Hepatic stellate cell (primary cell): Measurements from ENCODE around the gene KRT79.
"Not testable (repeated sequence)": the region's sequence is repeated elsewhere in the genome, so short reads cannot be mapped to it uniquely, and the experiment has no call there.

ENCODE experiments used
- DNase-seq: peaks from one replicate; pipeline ENCODE4 v3.0.0; 2011; ENCODE audit warnings: low spot score

The KRT79 gene

GRCh38 chr12:52860102-52860823 lies 26.2 kb upstream of the KRT79 start:
- peak; percentile 75 for DNase-seq

DNA sequence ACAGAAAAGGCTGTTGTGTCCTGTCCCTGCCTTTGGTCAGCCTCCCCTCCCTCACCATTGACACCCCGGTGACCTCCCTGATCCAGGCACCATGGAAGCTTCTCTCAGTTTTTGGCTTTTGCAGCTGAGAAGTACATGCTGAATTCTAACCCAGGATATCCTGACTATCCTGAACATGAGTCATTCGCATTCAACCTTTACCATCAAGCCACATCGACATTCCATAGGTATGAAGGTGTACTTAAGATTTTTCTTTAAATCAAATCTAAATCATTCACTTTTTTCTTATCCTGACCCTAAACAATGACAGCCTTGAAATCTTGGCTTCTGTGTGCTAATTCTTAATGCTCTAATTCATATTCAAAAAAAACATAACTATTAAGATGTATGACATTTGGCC lies 23.4 kb upstream of the KRT79 start:
- no peak for DNase-seq

- DNase-seq, result no peak
These were observed 22.7 kb upstream of the KRT79 start for GRCh38 chr12:52856787-52857186.

- DNase-seq, result not testable (repeated sequence)
These were observed 22.0 kb upstream of the KRT79 start for GRCh38 chr12:52856077-52856476.

GRCh38 chr12:52851787-52852186 lies 17.7 kb upstream of the KRT79 start:
- DNase-seq, result no peak

GRCh38 chr12:52850681-52851080 lies 16.6 kb upstream of the KRT79 start:
- no peak for DNase-seq

DNA sequence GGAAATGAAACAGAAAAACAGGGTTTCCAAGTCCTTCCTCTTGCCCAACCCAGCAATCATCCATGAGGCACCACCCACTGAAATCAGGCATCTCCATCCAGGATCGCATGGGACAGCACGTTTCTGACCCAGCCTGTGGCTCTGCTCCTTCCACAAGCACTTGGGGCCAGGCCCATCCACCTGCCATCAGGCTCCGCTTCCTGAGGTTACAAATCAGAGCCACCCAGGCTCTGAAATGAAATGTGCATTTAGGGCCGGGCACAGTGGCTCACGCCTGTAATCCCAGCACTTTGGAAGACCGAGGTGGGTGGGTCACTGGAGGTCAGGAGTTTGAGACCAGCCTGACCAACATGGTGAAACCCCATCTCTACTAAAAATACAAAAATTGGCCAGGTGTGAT lies 15.4 kb upstream of the KRT79 start:
- no peak for DNase-seq

GRCh38 chr12:52848661-52849255 lies 14.6 kb upstream of the KRT79 start, which contains the start of gene KRT78:
KRT78 (minus strand) TSS chr12:52848994; CDS start chr12:52848930, 64 bp downstream.
- DNase-seq, result no peak

DNA sequence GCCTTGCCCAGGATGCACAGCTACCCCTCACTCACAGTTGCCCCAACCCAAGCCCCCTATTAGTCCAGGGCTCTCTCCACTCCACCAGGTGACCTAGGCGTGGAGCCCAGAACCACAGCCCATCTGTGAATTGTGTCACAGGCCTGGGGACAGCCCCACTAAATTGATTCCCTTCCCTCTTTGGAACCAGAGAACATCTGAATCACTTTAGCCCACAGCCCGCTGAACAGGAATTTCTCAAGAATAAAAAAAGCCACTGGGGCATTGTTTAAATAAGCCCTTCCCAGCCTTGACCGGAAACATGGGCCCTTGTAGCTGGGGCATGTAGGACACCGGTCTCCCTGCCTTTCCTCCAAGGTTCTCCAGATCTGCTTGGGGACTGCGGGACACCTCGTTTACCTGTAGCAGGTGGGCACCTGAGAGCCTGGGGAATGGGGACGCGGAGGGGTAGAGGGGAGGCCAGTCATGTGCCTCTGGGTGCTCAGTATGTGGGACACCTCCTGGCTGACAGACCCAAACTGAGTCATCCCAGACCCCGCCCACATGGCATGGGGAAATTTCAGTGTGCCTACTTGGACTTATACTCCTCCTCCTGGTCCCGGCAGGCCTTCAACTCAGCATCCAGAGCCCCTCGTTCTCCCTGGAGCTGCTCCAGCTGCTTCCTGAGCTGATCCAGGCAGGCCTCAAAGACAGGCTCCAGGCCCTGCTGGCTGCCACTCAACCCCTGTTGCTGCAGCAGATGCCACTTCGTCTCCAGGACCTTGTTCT lies 13.4 kb upstream of the KRT79 start:
- no peak for DNase-seq

DNA sequence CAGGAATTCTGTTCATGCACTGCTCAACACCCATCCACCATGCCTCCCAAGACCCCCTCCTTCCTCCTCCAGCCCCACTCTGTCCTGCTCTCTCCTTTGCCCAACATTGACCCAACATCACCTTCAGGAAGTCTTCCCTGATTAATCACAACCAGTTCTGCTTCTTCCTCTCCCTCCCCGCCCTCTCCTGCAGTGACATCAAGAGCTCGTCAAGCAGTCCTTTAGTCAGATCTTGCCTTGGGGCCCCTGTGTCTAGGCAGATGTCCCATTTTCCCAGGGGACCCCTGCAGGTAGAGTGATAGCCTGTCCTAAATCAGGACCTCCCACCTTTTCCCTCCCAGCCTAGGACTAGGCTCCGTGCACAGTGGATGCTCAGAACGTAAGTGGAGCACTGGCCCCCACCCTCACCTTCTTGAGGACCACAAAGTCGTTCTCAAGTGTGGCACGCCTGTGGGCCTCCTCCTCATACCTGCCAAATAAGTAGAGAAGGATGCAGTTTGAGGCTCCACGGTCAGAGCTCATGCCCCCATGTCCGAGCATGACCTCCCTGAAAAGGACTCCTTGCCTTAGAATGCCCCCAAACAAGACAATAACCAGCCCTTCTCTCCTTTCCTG lies 12.4 kb upstream of the KRT79 start:
- DNase-seq, result no peak

DNA sequence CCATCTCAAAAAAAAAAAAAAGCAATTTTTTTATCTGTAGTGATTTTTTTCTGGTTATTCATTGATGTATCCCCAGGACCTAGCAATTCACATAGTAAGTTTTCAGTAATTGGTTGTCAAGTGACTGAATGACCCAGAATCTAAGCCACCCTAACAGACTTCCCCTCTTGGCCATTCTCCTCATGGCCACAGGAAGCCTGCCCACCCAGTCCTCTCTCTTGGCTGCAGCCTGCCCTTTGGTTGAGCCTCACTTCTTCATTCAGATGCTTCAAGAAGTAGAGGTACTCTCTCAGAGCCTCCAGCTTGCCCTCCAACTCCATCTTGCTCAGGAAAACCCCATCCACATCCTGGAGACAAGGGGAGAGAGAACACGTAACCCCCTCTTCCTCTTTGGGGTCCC lies 11.8 kb upstream of the KRT79 start:
- no peak for DNase-seq

DNA sequence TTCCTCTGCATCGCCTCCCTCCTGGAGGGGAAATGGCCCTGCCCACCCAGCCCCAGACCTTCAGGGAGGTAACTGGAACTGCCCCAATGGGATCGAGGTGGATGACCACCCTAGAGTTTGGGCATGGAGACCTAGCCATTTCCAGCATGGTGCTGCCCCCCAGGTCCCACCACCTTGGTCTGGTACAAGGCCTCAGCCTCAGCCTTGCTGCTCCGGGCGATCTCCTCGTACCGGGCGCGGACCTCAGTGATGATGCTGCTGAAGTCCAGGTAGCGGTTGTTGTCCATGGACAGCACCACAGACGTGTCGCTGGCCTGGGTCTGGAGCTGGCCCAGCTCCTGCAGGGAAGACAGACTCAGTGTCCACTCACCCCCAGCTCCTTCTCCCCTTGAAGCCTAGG lies 10.3 kb upstream of the KRT79 start:
- no peak for DNase-seq

DNA sequence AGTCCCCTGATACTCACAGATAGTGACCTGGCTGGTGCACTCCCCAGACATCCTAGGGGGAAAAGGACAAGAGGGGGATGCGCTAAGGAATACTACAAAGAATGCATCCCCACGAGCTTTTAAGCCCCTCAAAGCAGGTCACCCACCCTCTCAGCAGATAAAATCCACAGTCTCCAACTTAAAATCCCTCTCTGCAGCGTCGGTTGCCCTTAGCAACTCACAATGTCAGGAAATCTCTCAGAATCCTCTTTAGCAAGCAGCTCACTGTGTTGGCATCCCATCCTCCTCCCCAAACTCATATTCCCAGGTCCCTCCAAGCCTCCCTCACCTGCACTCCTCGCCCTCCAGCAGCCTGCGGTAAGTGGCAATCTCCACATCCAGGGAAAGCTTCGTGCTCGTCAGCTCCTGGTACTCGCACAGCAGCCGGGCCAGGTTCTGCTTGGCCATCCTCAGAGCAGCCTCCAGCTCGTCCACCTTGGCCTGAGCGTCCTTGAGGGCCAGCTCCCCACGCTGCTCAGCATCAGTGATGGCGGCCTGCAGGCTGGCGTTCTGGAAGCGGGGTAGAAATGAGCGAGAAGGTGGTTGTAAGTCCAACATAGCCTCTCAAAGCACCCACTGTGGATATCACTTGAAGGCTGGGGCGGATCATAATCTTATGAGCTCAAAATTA lies 5.5 kb upstream of the KRT79 start:
- DNase-seq, result no peak

GRCh38 chr12:52838609-52839435 lies 4.7 kb upstream of the KRT79 start:
- no peak for DNase-seq

DNA sequence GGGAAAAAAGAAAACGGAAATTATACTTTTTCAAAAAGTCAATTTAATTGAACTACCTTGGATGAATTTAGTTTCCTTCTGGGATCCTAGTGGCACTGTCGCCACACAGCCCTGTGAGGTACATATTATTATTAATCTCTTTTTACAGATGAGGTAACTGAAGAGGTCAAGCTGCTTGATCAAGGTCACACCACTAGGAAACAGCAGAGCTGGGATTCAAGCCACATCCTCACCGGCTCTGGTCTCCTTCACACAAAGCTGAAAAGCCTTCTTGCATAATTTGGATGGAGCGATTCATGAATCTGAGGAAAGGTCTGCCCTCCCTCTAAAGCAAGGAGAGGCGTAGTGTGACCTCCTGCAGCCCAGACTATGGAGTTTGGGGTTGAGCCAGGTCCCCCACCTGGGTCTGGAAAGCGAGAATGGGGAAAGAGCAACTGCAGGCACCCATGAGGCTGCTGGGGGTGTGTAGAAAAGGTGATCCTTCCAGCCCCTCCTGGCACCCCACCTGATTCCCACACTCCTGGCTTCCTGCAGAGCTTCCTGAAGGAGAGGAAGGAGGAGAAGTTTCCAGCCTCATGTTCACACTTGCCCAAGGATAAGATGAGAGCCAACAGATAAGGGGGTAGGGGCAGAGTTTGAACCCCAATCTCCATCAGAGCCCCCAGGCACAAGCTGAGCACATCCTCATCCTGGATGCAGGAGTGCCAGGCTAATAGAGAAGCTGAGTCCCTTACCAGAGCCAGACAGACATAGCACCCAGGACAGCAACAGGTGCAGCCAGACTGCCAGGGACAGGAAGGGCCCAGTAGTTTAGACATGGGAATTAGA lies 3.9 kb upstream of the KRT79 start:
- DNase-seq, result no peak

DNA sequence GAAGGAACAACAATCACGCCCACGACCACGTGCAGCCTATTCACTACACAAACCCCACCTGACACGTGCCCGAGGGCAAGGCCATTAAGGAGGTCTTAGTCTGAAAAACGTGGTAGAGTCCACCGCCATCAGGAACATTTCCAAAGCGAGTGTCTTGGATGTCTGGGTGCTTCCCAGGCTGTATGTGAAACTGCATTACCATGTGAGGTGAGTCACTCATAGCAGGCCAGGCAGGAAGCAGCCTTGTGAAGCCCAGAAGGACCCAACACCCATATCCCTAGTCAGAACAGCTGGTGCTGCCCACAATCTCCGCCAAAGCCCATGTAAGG lies 3.3 kb upstream of the KRT79 start:
- DNase-seq, result peak; percentile 86

DNA sequence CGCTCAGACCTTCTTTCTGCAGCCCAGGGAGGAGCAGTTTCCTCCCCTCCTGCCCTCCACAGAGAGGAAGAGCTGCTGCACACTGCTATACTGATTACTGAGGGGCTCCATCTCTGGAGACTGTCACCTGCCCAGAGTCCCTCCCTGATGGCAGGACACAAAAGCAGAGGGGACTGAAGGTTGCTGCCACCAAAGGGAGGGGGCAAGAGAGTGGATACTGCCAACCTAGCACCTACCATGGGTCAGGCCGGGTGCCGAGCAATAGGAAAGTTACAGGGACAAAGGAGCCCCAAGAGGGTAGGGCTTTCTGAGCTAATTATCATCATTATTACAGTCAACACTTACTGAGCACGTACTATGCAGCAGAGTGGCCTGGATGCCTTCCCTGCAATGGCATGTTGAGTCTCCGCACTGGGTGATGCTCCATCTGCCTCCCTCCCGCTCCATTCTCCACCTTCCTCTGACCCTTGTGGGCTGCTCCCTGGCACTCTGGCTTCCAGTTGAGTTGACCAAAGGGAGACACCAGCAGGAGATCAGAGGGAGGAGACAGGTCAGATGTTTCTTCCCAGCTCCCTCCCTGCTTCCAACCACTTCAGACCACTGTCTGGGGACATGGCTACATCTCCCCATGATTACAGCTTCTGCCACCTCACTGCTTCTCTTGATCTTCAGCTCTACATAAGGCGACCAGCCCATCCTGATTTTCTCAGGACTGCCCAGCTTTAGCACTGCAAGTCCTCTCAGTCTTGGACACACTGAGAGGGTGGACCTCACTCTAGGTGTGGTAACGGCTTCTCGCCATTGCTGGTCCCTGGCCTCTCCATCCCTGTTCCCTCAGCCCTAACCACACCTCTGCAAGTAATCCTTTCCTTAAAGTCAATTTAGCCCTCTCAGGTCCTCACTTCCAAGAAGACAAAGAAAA lies 2.6 kb upstream of the KRT79 start:
- DNase-seq, result no peak

DNA sequence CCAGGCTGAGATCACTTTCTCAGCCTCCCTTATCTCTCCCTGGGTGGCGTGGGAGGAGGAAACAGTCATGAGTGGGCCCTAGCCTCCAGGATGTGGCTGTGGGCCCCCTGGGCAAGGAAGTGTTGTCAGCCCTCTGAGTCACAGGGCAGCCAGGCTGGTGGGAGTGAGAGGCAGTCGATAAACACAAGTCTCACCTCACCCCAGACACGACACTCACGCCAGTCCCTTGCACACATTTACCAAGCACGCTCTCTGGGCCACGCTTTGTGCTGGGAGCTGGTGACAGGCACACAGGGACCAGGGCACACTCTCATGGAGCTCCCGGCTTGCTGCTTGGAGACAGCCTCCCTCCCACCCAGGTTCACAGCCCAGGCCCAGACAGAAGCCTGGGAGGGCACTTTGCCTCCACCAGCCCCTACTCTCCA lies 1.9 kb upstream of the KRT79 start:
- peak; percentile 73 for DNase-seq

- DNase-seq, result no peak
These were observed 1.3 kb upstream of the KRT79 start for GRCh38 chr12:52835271-52836041.
